SK-N-SH (cell line): ENCODE measurements around the gene MYOM1. TPM values are rescaled to one million over a fixed set of nuclear protein-coding genes. Genes with fewer than 3 reads are reported as not detected.

Experiments
- CTCF ChIA-PET: fragments of 300-600, 350-600 bp; formaldehyde crosslinking; extraction: SDS; loops from one replicate; lab custom pipeline; 2021; lab: Yijun Ruan, JAX
- POLR2A ChIA-PET: fragments of 350-600 bp; sonication (Branson Sonifier 250); formaldehyde crosslinking; extraction: SDS; loops from one replicate; lab custom pipeline; 2020; ENCODE audit warnings: antibody characterized with exemption, inconsistent platforms; lab: Yijun Ruan, JAX
- DNase-seq: peaks from one replicate; pipeline ENCODE4 v3.0.0; 2012
- H2AFZ ChIP-seq: fragments of 200-600 bp; sonication (generic); 2 replicates; pipeline ENCODE4 v1.8.1; 2016; ENCODE audit warnings: antibody characterized with exemption, mild to moderate bottlenecking, low read depth
- H3F3A ChIP-seq: fragments of 200-600 bp; sonication (generic); replicated peaks from 2 replicates; pipeline ENCODE3; 2016; ENCODE audit warnings: antibody characterized with exemption, mild to moderate bottlenecking; ENCODE audit not compliant: insufficient read depth
- H3K27ac ChIP-seq, 2 experiments: fragments of 200-500 bp in 1 of 2; fragments of 200-600 bp in 1 of 2; sonication (Bioruptor generic) in 1 of 2; sonication (generic), shearing (Covaris generic) in 1 of 2; 2 replicates each; pipeline versions ENCODE4 v1.5.1 to v1.6.1; 2014 to 2016; ENCODE audit warnings: low read depth in 2 of 2, inconsistent platforms in 1 of 2, low read length in 1 of 2, mild to moderate bottlenecking in 1 of 2, mixed read lengths in 1 of 2
- H3K27me3 ChIP-seq: fragments of 200-600 bp; sonication (generic), shearing (Covaris generic); 2 replicates; pipeline ENCODE4 v1.6.1; 2016; ENCODE audit warnings: mixed run types; ENCODE audit not compliant: insufficient read depth
- H3K36me3 ChIP-seq, 2 experiments: fragments of 200-500 bp in 1 of 2; fragments of 200-600 bp in 1 of 2; sonication (Bioruptor generic) in 1 of 2; sonication (generic) in 1 of 2; replicated peaks in 1 of 2; 2 replicates each; pipeline versions ENCODE3 to v1.5.1; 2014 to 2016; ENCODE audit warnings: low read length in 1 of 2, mild to moderate bottlenecking in 1 of 2; ENCODE audit not compliant: insufficient read depth in 2 of 2, control insufficient read depth in 1 of 2
- H3K4me1 ChIP-seq, 2 experiments: fragments of 200-500 bp in 1 of 2; fragments of 200-600 bp in 1 of 2; sonication (Bioruptor generic) in 1 of 2; sonication (generic), shearing (Covaris generic) in 1 of 2; 2 replicates each; pipeline versions ENCODE4 v1.5.1 to v1.6.1; 2014 to 2016; ENCODE audit warnings: low read depth in 1 of 2, low read length in 1 of 2, mixed run types in 1 of 2; ENCODE audit not compliant: insufficient read depth in 2 of 2, control insufficient read depth in 1 of 2
- H3K4me2 ChIP-seq: fragments of 200-600 bp; sonication (generic), shearing (Covaris generic); 2 replicates; pipeline ENCODE4 v1.6.1; 2017; ENCODE audit warnings: mixed run types
- H3K4me3 ChIP-seq, 2 experiments: fragments of 200-500 bp in 1 of 2; fragments of 200-600 bp in 1 of 2; sonication (Bioruptor generic) in 1 of 2; sonication (generic), shearing (Covaris generic) in 1 of 2; 2 replicates each; pipeline versions ENCODE4 v1.5.1 to v1.8.1; 2014 to 2016; ENCODE audit warnings: low read depth in 2 of 2, inconsistent platforms in 1 of 2, low read length in 1 of 2, mild to moderate bottlenecking in 1 of 2, mixed read lengths in 1 of 2, moderate library complexity in 1 of 2
- H3K79me2 ChIP-seq: fragments of 200-600 bp; sonication (generic); 2 replicates; pipeline ENCODE4 v1.8.1; 2017; ENCODE audit warnings: mild to moderate bottlenecking; ENCODE audit not compliant: insufficient read depth
- H3K9ac ChIP-seq: fragments of 200-600 bp; sonication (generic); 2 replicates; pipeline ENCODE4 v1.6.1; 2017; ENCODE audit warnings: mixed run types
- H3K9me2 ChIP-seq: fragments of 200-600 bp; sonication (generic); 2 replicates; pipeline ENCODE4 v1.6.1; 2017; ENCODE audit warnings: mixed run types
- H3K9me3 ChIP-seq: fragments of 200-600 bp; sonication (generic); 2 replicates; pipeline ENCODE4 v1.6.1; 2017; ENCODE audit warnings: mixed run types, mild to moderate bottlenecking, moderate library complexity
- H4K20me1 ChIP-seq: fragments of 200-600 bp; sonication (generic); 2 replicates; pipeline ENCODE4 v1.6.1; 2017; ENCODE audit warnings: mild to moderate bottlenecking, mixed run types; ENCODE audit not compliant: insufficient read depth
- ELF1 ChIP-seq: IDR thresholded peaks from 2 replicates; pipeline ENCODE4 v1.4.0; 2012
- EZH2phosphoT487 ChIP-seq: fragments of 200-600 bp; sonication (generic); IDR thresholded peaks from 2 replicates; pipeline ENCODE4 v1.6.1; 2017; ENCODE audit warnings: low read depth, mixed run types, mild to moderate bottlenecking, antibody characterized with exemption, moderate library complexity, borderline replicate concordance
- FOXJ3 ChIP-seq: sonication (generic); formaldehyde crosslinking; IDR thresholded peaks from 2 replicates; pipeline ENCODE4 v1.5.1; 2020; ENCODE audit warnings: mild to moderate bottlenecking, missing genetic modification reagents
- JUND ChIP-seq: IDR thresholded peaks from 2 replicates; pipeline ENCODE4 v1.4.0; 2012
- MEF2A ChIP-seq: IDR thresholded peaks from 2 replicates; pipeline ENCODE4 v1.4.0; 2012; ENCODE audit warnings: low read depth, borderline replicate concordance
- MXI1 ChIP-seq: IDR thresholded peaks from 2 replicates; pipeline ENCODE4 v1.6.1; 2012; ENCODE audit warnings: mild to moderate bottlenecking, low read depth, low read length, improper control_type of control experiment
- PBX3 ChIP-seq: IDR thresholded peaks from 2 replicates; pipeline ENCODE4; 2012
- POLR2AphosphoS5 ChIP-seq: IDR thresholded peaks from 2 replicates; pipeline ENCODE4 v1.6.1; 2012; ENCODE audit warnings: low read depth, low read length
- RAD21 ChIP-seq: IDR thresholded peaks from 2 replicates; pipeline ENCODE4 v1.6.1; 2012; ENCODE audit warnings: mild to moderate bottlenecking, low read length
- RCOR1 ChIP-seq: fragments of 150-350 bp; IDR thresholded peaks from 2 replicates; pipeline ENCODE4 v1.6.1; 2017; ENCODE audit warnings: antibody characterized with exemption, low read length
- REST ChIP-seq: IDR thresholded peaks from 2 replicates; pipeline ENCODE4 v1.6.1; 2012; ENCODE audit warnings: mild to moderate bottlenecking, low read depth, low read length, moderate library complexity
- RFX5 ChIP-seq: IDR thresholded peaks from 2 replicates; pipeline ENCODE4 v1.6.1; 2012; ENCODE audit warnings: mild to moderate bottlenecking, improper control_type of control experiment, low read length
- SIN3A ChIP-seq: IDR thresholded peaks from 2 replicates; pipeline ENCODE4 v1.6.1; 2012; ENCODE audit warnings: low read depth, mild to moderate bottlenecking, low read length, moderate library complexity, borderline replicate concordance
- SMC3 ChIP-seq: IDR thresholded peaks from 2 replicates; pipeline ENCODE4 v1.6.1; 2012; ENCODE audit warnings: low read depth, low read length, improper control_type of control experiment
- TCF12 ChIP-seq: IDR thresholded peaks from 2 replicates; pipeline ENCODE4 v1.4.0; 2012
- TEAD4 ChIP-seq: IDR thresholded peaks from 2 replicates; pipeline ENCODE4 v1.4.0; 2012; ENCODE audit warnings: mild to moderate bottlenecking, borderline replicate concordance; ENCODE audit not compliant: insufficient read depth
- ZBTB33 ChIP-seq: IDR thresholded peaks from 2 replicates; pipeline ENCODE4 v1.4.0; 2012; ENCODE audit warnings: low read depth, borderline replicate concordance
- WGBS: methylation state at CpG from one replicate; pipeline ENCODE4 v1.1.6; 2017; ENCODE audit warnings: low lambda C conversion rate; 5-methylcytosine and 5-hydroxymethylcytosine counted together
- polyA plus RNA-seq, 3 experiments: library from polyadenylated mRNA; depleted of rRNA; stranded (reverse); fragments of >200 nt; gene quantifications; 2 replicates each; pipeline ENCODE4 v1.2.3, GENCODE V29; 2012
- TF ChIP-seq, protein P1 (sequence below): fragments of 200-600 bp; sonication (generic); IDR thresholded peaks from 2 replicates; pipeline ENCODE4 v1.6.1; 2017; ENCODE audit warnings: antibody characterized with exemption, mild to moderate bottlenecking, moderate library complexity
- TF ChIP-seq, protein P2 (sequence below): IDR thresholded peaks from 2 replicates; pipeline ENCODE4 v1.4.0; 2012; ENCODE audit warnings: low read depth

MYOM1 gene
- polyA plus RNA-seq, 1 of the 3 experiments (the other 2 are of a cell fraction): 0.07 TPM

GRCh38 chr18:3192286-3192685 is 27.5 kb downstream of the MYOM1 start:
- Histone ChIP-seq H3K9me3 (no peaks in the 10 kb centered on the region), H3K79me2 (no peaks in the 10 kb centered on the region), H3K4me2 (no peak overlapping the region), H3K9ac (no peak overlapping the region), H3K27ac (no peak overlapping the region), H2AFZ (no peak overlapping the region), H3K4me3 (no peak overlapping the region), H3K4me1 (no peaks in the 10 kb centered on the region; a peak in 1 of 4 replicates), H3K36me3 (no peaks in the 10 kb centered on the region), H3K27me3 (no peaks in the 10 kb centered on the region), H3K9me2 (no peaks in the 10 kb centered on the region), H4K20me1 (no peaks in the 10 kb centered on the region), H3F3A (no peaks in the 10 kb centered on the region)
- ChIA-PET POLR2A (no interaction called here), CTCF (interaction anchor here (0.6 to 2.7 kb wide), 5 partner anchors 12 to 58 kb away, joined by 3 to 8 read pairs (median 3); no protein-coding TSS in a partner anchor)
- no peak for TF ChIP-seq MXI1
- TF ChIP-seq SIN3A: no peak
- no peak for TF ChIP-seq REST
- no peak for TF ChIP-seq FOXJ3 (CRISPR knock-in tag)
- peak; percentile 12 for DNase-seq

- Histone ChIP-seq H3K4me2 (no peak overlapping the region), H3K79me2 (no peaks in the 10 kb centered on the region), H3K9me3 (no peaks in the 10 kb centered on the region), H3K9ac (no peak overlapping the region), H3K36me3 (no peaks in the 10 kb centered on the region), H3F3A (no peaks in the 10 kb centered on the region), H3K27me3 (no peaks in the 10 kb centered on the region), H3K27ac (no peak overlapping the region), H3K4me1 (no peaks in the 10 kb centered on the region; a peak in 1 of 4 replicates), H2AFZ (no peak overlapping the region), H3K9me2 (no peaks in the 10 kb centered on the region), H4K20me1 (no peaks in the 10 kb centered on the region), H3K4me3 (no peak overlapping the region)
- WGBS: 63% methylated on average over 2 of the region's 2 CpGs
- ChIA-PET POLR2A (no interaction called here), CTCF (interaction anchor here (0.6 kb wide), 1 partner anchor 61 kb away, joined by 3 read pairs; no protein-coding TSS in a partner anchor)
- no peak for DNase-seq
- TF ChIP-seq ZBTB33: no peak
- TF ChIP-seq, protein P1, sequence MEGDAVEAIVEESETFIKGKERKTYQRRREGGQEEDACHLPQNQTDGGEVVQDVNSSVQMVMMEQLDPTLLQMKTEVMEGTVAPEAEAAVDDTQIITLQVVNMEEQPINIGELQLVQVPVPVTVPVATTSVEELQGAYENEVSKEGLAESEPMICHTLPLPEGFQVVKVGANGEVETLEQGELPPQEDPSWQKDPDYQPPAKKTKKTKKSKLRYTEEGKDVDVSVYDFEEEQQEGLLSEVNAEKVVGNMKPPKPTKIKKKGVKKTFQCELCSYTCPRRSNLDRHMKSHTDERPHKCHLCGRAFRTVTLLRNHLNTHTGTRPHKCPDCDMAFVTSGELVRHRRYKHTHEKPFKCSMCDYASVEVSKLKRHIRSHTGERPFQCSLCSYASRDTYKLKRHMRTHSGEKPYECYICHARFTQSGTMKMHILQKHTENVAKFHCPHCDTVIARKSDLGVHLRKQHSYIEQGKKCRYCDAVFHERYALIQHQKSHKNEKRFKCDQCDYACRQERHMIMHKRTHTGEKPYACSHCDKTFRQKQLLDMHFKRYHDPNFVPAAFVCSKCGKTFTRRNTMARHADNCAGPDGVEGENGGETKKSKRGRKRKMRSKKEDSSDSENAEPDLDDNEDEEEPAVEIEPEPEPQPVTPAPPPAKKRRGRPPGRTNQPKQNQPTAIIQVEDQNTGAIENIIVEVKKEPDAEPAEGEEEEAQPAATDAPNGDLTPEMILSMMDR: no peak
- no peak for TF ChIP-seq ELF1
- TF ChIP-seq PBX3: no peak
- TF ChIP-seq MEF2A: no peak
- TF ChIP-seq RFX5: no peak
- no peak for TF ChIP-seq TCF12
- TF ChIP-seq RAD21: no peak
- TF ChIP-seq, protein P2, sequence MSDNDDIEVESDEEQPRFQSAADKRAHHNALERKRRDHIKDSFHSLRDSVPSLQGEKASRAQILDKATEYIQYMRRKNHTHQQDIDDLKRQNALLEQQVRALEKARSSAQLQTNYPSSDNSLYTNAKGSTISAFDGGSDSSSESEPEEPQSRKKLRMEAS: no peak
- no peak for TF ChIP-seq JUND
- no peak for TF ChIP-seq EZH2phosphoT487
- no peak for TF ChIP-seq POLR2AphosphoS5
- TF ChIP-seq SMC3: no peak
- no peak for TF ChIP-seq RCOR1
- TF ChIP-seq TEAD4: no peak
Measured at GRCh38 chr18:3190610-3191009, 29.2 kb downstream of the MYOM1 start.
